HEK293 (cell line): ENCODE data around the gene CD48.

Source experiments
- CTCF ChIA-PET: fragments of 350-600 bp; formaldehyde crosslinking; extraction: SDS; loops from one replicate; lab custom pipeline; 2021; ENCODE audit warnings: antibody characterized with exemption; lab: Yijun Ruan, JAX
- POLR2A ChIA-PET: fragments of 300-600 bp; formaldehyde crosslinking; extraction: SDS; loops from one replicate; lab custom pipeline; 2020; ENCODE audit warnings: antibody characterized with exemption, inconsistent platforms; lab: Yijun Ruan, JAX
- H3K27ac ChIP-seq: fragments of 200-500 bp; sonication (Bioruptor generic); 2 replicates; pipeline ENCODE4 v1.5.1; 2014; ENCODE audit warnings: low read depth, low read length, control low read depth, inconsistent platforms; ENCODE audit errors: extremely low read depth
- H3K36me3 ChIP-seq, 2 experiments: fragments of 200-500 bp in 1 of 2; sonication (Bioruptor generic) in 1 of 2; 1 replicate in 1 of 2; 2 replicates in 1 of 2; pipeline ENCODE4 v1.5.1; 2014 to 2017; ENCODE audit warnings: inconsistent platforms in 2 of 2, low read length in 2 of 2; ENCODE audit not compliant: control insufficient read depth in 2 of 2, insufficient read depth in 1 of 2
- H3K4me1 ChIP-seq: fragments of 200-500 bp; sonication (Bioruptor generic); 2 replicates; pipeline ENCODE4 v1.5.1; 2014; ENCODE audit warnings: mild to moderate bottlenecking, low read length, inconsistent platforms; ENCODE audit not compliant: control insufficient read depth, insufficient read depth
- H3K4me3 ChIP-seq: 2 replicates; pipeline ENCODE4 v1.5.1; 2011; ENCODE audit warnings: low read depth, mild to moderate bottlenecking, control low read depth, low read length, moderate library complexity
- H3K9me3 ChIP-seq: fragments of 200-500 bp; sonication (Bioruptor generic); 2 replicates; pipeline ENCODE4 v1.5.1; 2014; ENCODE audit warnings: low read depth, low read length, inconsistent platforms; ENCODE audit not compliant: control insufficient read depth, insufficient read depth
- GLI2 ChIP-seq: fragments of 450-650 bp; formaldehyde crosslinking; IDR thresholded peaks from 2 replicates; pipeline ENCODE4; 2017; ENCODE audit warnings: missing biosample characterization, missing genetic modification characterization, low read depth, borderline replicate concordance
- HIC1 ChIP-seq: fragments of 450-650 bp; formaldehyde crosslinking; IDR thresholded peaks from 2 replicates; pipeline ENCODE4 v1.5.1; 2016; ENCODE audit warnings: missing biosample characterization, missing genetic modification characterization
- KLF9 ChIP-seq: fragments of 450-650 bp; formaldehyde crosslinking; IDR thresholded peaks from 2 replicates; pipeline ENCODE4 v1.5.1; 2016; ENCODE audit warnings: missing biosample characterization, missing genetic modification characterization, low read depth
- MEIS1 ChIP-seq: sonication (generic); formaldehyde crosslinking; IDR thresholded peaks from 2 replicates; pipeline ENCODE4 v1.8.1; 2022; ENCODE audit warnings: missing genetic modification reagents, mild to moderate bottlenecking, borderline replicate concordance
- SCRT2 ChIP-seq: fragments of 450-650 bp; formaldehyde crosslinking; IDR thresholded peaks from 2 replicates; pipeline ENCODE4 v1.5.1; 2016; ENCODE audit warnings: missing biosample characterization, missing genetic modification characterization
- YY2 ChIP-seq: fragments of 450-650 bp; formaldehyde crosslinking; IDR thresholded peaks from 2 replicates; pipeline ENCODE4 v1.5.1; 2016; ENCODE audit warnings: missing biosample characterization, missing genetic modification characterization
- ZBTB7A ChIP-seq: fragments of 450-650 bp; formaldehyde crosslinking; IDR thresholded peaks from 2 replicates; pipeline ENCODE4 v1.5.1; 2016; ENCODE audit warnings: low read depth, missing biosample characterization, missing genetic modification characterization
- ZNF138 ChIP-seq: fragments of 450-650 bp; formaldehyde crosslinking; IDR thresholded peaks from 2 replicates; pipeline ENCODE4 v1.5.1; 2016; ENCODE audit warnings: missing biosample characterization, missing genetic modification characterization, borderline replicate concordance
- ZNF2 ChIP-seq: fragments of 450-650 bp; formaldehyde crosslinking; IDR thresholded peaks from 2 replicates; pipeline ENCODE4 v1.5.1; 2016; ENCODE audit warnings: missing biosample characterization, missing genetic modification characterization
- ZNF350 ChIP-seq: fragments of 450-650 bp; formaldehyde crosslinking; IDR thresholded peaks from 2 replicates; pipeline ENCODE4 v1.5.0; 2017; ENCODE audit warnings: missing biosample characterization, mild to moderate bottlenecking, missing genetic modification characterization
- ZNF362 ChIP-seq: fragments of 450-650 bp; formaldehyde crosslinking; IDR thresholded peaks from 2 replicates; pipeline ENCODE4 v1.5.1; 2016; ENCODE audit warnings: missing biosample characterization, missing genetic modification characterization
- ZNF37A ChIP-seq: fragments of 450-650 bp; IDR thresholded peaks from 2 replicates; pipeline ENCODE4 v1.5.1; 2018; ENCODE audit warnings: missing biosample characterization, missing genetic modification characterization
- ZNF394 ChIP-seq: fragments of 450-650 bp; formaldehyde crosslinking; IDR thresholded peaks from 2 replicates; pipeline ENCODE4 v1.5.1; 2016; ENCODE audit warnings: missing biosample characterization, missing genetic modification characterization, mild to moderate bottlenecking, moderate library complexity, borderline replicate concordance
- ZNF48 ChIP-seq: fragments of 450-650 bp; formaldehyde crosslinking; IDR thresholded peaks from 2 replicates; pipeline ENCODE4 v1.5.1; 2016; ENCODE audit warnings: missing biosample characterization, missing genetic modification characterization
- ZNF658 ChIP-seq: fragments of 450-650 bp; formaldehyde crosslinking; IDR thresholded peaks from 2 replicates; pipeline ENCODE4; 2016; ENCODE audit warnings: missing biosample characterization, missing genetic modification characterization
- ZNF670 ChIP-seq: fragments of 450-650 bp; formaldehyde crosslinking; IDR thresholded peaks from 2 replicates; pipeline ENCODE4 v1.5.1; 2016; ENCODE audit warnings: missing biosample characterization, missing genetic modification characterization, low read depth
- TF ChIP-seq, protein P1 (sequence below): IDR thresholded peaks from 2 replicates; pipeline ENCODE4 v1.6.1; 2011; ENCODE audit warnings: mild to moderate bottlenecking, low read depth, low read length, borderline replicate concordance
- TF ChIP-seq, protein P2 (sequence below): fragments of 450-650 bp; formaldehyde crosslinking; optimal IDR thresholded peaks from 2 replicates; pipeline ENCODE3; 2016; ENCODE audit warnings: missing biosample characterization, mild to moderate bottlenecking, missing genetic modification characterization
- TF ChIP-seq, protein P3 (sequence below): fragments of 450-650 bp; formaldehyde crosslinking; IDR thresholded peaks from 2 replicates; pipeline ENCODE4 v1.5.1; 2016; ENCODE audit warnings: missing biosample characterization, missing genetic modification characterization

Gene CD48

GRCh38 chr1:160727316-160727640 is 15.7 kb upstream of the CD48 start:
- Histone ChIP-seq H3K4me1 (no peaks in the 10 kb centered on the region), H3K4me3 (no peak overlapping the region), H3K36me3 (no peaks in the 10 kb centered on the region), H3K9me3 (no peaks in the 10 kb centered on the region), H3K27ac (no peak overlapping the region)
- POLR2A ChIA-PET: no interaction called here
- CTCF ChIA-PET: interaction anchor here (0.5 to 5.2 kb wide), 19 partner anchors 12 to 492 kb away, joined by 3 to 62 read pairs (median 4); partner anchors contain the start of genes ITLN2 and SLAMF7
- TF ChIP-seq MEIS1 (CRISPR knock-in tag) (no peak), ZNF48 (tag by site-specific recombination) (no peak), ZNF350 (tag by site-specific recombination) (no peak), ZBTB7A (tag by site-specific recombination) (no peak), YY2 (tag by site-specific recombination) (no peak), ZNF658 (no peak), ZNF37A (tag by site-specific recombination) (no peak), GLI2 (tag by site-specific recombination) (no peak), ZNF362 (tag by site-specific recombination) (no peak), ZNF670 (tag by site-specific recombination) (no peak), HIC1 (tag by site-specific recombination) (no peak), KLF9 (tag by site-specific recombination) (no peak), ZNF394 (tag by site-specific recombination) (no peak), ZNF2 (tag by site-specific recombination) (no peak), ZNF138 (tag by site-specific recombination) (no peak), SCRT2 (tag by site-specific recombination) (no peak)
- TF ChIP-seq, protein P1, sequence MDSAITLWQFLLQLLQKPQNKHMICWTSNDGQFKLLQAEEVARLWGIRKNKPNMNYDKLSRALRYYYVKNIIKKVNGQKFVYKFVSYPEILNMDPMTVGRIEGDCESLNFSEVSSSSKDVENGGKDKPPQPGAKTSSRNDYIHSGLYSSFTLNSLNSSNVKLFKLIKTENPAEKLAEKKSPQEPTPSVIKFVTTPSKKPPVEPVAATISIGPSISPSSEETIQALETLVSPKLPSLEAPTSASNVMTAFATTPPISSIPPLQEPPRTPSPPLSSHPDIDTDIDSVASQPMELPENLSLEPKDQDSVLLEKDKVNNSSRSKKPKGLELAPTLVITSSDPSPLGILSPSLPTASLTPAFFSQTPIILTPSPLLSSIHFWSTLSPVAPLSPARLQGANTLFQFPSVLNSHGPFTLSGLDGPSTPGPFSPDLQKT: no peak
- TF ChIP-seq, protein P2, sequence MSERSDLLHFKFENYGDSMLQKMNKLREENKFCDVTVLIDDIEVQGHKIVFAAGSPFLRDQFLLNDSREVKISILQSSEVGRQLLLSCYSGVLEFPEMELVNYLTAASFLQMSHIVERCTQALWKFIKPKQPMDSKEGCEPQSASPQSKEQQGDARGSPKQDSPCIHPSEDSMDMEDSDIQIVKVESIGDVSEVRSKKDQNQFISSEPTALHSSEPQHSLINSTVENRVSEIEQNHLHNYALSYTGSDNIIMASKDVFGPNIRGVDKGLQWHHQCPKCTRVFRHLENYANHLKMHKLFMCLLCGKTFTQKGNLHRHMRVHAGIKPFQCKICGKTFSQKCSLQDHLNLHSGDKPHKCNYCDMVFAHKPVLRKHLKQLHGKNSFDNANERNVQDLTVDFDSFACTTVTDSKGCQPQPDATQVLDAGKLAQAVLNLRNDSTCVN (tag by site-specific recombination): no peak
- TF ChIP-seq, protein P3, sequence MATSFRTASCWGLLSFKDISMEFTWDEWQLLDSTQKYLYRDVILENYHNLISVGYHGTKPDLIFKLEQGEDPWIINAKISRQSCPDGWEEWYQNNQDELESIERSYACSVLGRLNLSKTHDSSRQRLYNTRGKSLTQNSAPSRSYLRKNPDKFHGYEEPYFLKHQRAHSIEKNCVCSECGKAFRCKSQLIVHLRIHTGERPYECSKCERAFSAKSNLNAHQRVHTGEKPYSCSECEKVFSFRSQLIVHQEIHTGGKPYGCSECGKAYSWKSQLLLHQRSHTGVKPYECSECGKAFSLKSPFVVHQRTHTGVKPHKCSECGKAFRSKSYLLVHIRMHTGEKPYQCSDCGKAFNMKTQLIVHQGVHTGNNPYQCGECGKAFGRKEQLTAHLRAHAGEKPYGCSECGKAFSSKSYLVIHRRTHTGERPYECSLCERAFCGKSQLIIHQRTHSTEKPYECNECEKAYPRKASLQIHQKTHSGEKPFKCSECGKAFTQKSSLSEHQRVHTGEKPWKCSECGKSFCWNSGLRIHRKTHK (tag by site-specific recombination): no peak
- TF ChIP-seq, all 188 proteins: peak for 0
